ENCODE measurements around the gene GALNT9.
A peak's percentile ranks its signal among the peaks of the same experiment; 100 is the strongest.

The GALNT9 gene

DNA sequence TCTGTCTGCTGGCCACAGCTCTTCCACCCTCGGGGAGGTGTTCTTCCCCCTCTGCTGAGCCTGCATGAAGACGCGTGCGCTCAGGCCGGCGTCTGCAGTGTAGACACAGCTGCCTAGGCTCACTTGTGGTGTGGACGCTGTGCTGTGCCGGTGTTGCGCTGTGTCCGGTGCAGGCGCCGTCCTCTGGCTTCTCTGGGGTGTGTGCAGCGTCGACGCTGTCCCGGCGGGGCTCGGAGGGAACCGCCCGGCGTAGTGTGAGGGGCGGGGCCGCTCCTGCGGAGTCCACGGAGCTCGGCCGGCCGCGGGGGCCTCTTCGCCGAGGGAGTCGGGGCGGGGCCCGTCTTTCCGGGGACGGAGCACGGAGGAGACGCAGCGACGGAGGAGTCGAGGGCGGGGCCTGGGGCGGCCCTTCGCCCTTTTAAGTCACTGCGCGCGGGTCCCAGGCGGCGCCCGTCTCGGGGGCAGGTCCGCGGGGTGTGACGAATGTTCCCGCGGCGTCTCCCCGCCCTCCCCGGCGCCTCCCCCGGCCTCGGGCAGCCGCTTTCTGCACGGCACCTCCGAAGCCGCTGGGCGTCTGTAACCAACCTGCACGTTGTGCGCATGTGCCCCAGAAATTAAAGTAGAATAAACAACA is 139.9 kb downstream of the GALNT9 start:
- H3K27ac ChIP-seq = no peak overlapping the region
- TF ChIP-seq, protein P1, sequence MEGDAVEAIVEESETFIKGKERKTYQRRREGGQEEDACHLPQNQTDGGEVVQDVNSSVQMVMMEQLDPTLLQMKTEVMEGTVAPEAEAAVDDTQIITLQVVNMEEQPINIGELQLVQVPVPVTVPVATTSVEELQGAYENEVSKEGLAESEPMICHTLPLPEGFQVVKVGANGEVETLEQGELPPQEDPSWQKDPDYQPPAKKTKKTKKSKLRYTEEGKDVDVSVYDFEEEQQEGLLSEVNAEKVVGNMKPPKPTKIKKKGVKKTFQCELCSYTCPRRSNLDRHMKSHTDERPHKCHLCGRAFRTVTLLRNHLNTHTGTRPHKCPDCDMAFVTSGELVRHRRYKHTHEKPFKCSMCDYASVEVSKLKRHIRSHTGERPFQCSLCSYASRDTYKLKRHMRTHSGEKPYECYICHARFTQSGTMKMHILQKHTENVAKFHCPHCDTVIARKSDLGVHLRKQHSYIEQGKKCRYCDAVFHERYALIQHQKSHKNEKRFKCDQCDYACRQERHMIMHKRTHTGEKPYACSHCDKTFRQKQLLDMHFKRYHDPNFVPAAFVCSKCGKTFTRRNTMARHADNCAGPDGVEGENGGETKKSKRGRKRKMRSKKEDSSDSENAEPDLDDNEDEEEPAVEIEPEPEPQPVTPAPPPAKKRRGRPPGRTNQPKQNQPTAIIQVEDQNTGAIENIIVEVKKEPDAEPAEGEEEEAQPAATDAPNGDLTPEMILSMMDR (IDR thresholded peaks at IDR 0.05) = no peak; the same call in 1 of the 2 replicates
- no peak for TF ChIP-seq ZFX (IDR thresholded peaks at IDR 0.05; ENCODE audit: borderline replicate concordance)

DNA sequence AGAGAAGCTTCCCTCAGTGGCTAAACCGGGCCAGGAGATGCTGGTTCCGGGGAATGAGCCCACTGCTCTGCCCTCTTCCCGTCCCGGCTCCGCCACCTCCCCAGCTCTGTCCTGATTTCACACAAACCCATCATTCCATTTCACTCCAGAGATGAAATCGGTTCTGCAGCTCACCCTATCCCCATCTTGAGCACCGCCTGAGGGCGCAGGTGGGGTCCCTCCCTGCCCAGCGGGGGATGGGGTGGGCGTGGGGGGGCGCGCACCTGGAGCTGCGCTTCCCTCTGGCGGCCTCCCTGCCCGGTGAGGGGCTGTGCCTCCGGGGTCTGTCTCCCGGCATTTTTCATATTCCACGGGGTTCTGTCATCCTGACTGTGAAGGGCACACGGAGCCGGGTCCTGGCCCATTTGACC is 140.5 kb downstream of the GALNT9 start:
- no peak overlapping the region for H3K27ac ChIP-seq
- no peak for TF ChIP-seq ZFX (IDR thresholded peaks at IDR 0.05; ENCODE audit: borderline replicate concordance)
- TF ChIP-seq, protein P1 (IDR thresholded peaks at IDR 0.05) = no peak

DNA sequence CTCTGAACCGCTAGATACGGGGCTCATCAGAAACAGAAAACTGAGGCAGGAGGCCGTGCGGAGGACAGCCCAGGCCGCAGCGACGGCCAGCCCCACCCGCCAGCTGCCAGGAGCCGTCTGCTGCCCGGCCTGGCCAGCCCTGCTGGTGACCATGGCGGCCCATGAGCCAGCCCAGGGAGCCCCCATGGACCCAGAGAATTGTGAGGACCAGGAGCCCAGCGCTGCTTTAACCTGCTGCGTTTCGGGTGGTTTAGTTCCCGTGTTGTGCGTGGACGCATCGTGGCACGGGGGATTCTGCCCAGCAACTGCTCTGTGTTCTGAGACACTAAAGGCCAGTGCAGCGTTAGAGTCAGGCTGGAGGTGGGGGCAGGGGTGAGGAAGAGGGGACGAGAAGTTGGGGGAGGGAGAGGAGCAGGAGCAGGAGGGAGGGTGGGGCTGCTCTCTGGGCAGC is 140.9 kb downstream of the GALNT9 start:
- H3K27ac ChIP-seq = no peak overlapping the region
- TF ChIP-seq, protein P1 (IDR thresholded peaks at IDR 0.05) = no peak
- TF ChIP-seq ZFX (IDR thresholded peaks at IDR 0.05; ENCODE audit: borderline replicate concordance) = no peak

DNA sequence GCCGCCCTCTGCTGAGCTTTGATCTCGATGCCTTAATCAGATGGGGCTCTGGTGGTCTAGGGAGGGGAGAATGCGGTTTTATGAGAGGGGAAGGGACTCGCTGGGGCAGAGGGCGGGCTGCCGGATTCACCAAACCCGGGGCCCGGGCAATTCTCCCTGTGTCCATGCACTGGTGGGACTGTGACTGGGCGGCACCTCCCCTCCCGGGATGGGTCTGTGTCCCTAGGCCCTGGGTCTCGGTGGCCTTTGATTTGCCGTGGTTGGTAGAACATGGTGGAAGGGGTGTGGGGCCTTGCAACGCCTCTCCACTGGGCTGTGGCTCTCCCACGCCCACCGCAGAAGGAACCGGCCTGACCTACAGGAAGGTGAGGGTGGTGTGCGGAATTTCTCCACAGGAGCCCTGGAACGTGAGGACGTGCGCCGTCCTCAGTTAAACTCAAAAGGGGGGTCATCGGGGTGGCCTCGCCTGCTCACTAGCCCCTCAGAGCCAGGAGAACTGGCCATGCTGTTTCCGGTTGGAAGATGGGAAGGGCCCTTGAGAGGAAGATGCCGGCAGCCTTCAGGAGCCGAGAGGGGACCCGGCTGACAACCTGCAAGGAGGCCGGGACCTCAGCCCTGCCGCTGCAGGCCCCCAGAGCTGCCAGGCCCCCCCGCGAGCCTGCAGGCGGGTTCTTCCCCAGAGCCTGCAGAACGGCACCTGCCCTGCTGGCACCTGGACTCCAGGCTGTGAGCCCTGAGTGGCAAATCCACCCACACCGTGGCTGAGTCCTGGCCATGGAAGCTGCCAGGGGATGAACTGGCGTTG is 141.5 kb downstream of the GALNT9 start:
- no peak overlapping the region for H3K27ac ChIP-seq
- TF ChIP-seq, protein P1 (IDR thresholded peaks at IDR 0.05) = no peak
- no peak for TF ChIP-seq ZFX (IDR thresholded peaks at IDR 0.05; ENCODE audit: borderline replicate concordance)

DNA sequence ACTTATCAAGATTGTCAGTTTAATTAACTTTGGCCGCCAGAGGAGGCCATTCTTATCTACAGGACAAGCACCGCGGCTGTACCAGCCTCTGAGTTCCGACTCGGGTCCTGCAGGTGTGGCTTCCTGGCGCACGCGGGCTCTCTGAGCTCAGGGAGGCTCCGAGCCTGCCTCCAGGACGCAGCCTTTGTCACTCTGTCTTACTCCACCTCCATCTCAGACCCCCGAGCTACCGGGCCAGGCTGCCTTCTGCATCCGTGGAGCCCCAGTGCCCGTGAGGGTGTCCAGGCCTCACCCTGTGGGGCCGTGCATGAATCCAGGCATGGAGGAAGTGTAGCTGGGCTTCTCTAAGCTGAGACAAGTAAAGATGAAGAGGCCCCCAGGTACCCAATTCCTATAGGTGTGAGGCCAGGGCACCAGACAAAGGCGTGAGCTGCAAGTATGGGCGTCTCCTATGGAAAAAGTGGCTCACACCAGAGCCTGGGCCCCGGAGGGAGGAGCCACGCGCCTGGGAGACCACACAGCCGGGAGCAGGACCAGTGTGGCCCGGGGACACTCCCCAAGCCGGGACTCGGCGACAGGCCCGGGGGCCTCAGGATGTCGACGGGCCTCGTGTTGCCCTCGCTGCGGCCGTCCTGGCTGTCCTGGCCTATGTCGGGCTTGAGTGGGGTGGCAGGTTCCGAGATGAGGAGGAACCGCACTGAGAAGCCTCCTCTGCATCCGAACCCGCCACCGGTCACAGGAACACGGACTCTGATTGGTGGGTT is 142.3 kb downstream of the GALNT9 start:
- TF ChIP-seq ZFX (IDR thresholded peaks at IDR 0.05; ENCODE audit: borderline replicate concordance) = no peak
- TF ChIP-seq, protein P1 (IDR thresholded peaks at IDR 0.05) = peak; percentile 60

DNA sequence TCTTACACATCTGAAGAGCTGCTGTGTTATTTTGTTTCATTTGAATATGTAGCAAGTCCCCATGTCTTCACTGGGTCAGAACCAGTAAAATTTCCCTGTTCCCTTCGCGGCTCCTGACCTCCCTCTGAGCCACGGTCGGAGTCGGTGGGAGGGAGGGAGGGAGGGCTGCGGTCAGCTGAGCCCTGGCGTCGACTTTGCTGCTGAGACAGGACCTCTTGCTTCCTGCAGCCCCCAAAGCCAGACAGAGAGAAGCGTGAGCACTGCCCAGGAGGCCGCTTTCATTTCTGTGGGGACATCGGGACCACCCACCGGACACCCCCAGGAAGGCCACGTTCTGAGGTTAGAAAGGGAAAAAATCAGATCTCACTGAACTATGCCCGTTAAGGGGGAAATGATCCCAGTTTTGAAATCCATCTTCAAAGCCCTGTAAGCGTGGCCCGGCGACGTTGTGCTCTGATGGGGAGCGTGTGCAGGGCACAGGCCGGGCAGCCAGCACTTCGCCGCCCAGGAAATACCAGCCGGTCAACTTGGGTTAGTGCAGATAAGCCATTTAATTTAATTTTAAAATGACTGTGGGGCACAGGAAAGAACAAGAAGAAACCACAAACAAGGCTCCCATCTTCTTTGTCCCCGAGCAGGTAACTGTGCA is 143.1 kb downstream of the GALNT9 start:
- no peak overlapping the region for H3K27ac ChIP-seq
- TF ChIP-seq, protein P1 (IDR thresholded peaks at IDR 0.05) = no peak
- no peak for TF ChIP-seq ZFX (IDR thresholded peaks at IDR 0.05; ENCODE audit: borderline replicate concordance)

More for the DNA sequence above, 142.3 kb downstream of the GALNT9 start:
- H3K27ac ChIP-seq = no peak overlapping the region

All from 22Rv1 (cell line).